Measurements from ENCODE around the gene HOXD13. TPM values are rescaled to one million over a fixed set of nuclear protein-coding genes. Genes with fewer than 3 reads are reported as not detected.

HOXD13 gene
- total and polyA plus RNA-seq, 2 donors (not counting 1 experiment from before 2014, with no cell fraction given): not detected

- no peaks in the 10 kb centered on the region for H3K4me1 ChIP-seq (ENCODE audit: control insufficient read depth, extremely low read depth, insufficient read depth, low read length)
- no peaks in the 10 kb centered on the region for H4K20me1 ChIP-seq (ENCODE audit: control insufficient read depth, extremely low read depth, insufficient read depth, low read length)
- H3K27ac ChIP-seq (ENCODE audit: insufficient read depth, low read length): no peak overlapping the region
- TF ChIP-seq EZH2 (IDR thresholded peaks at IDR 0.05; ENCODE audit: low read length, missing control alignments) (no peak), CTCF (conservative IDR thresholded peaks at IDR 0.05 in 1 of 2, IDR thresholded peaks at IDR 0.05 in 1 of 2; ENCODE audit: low read depth in 1 of 2, low read length in 2 of 2) (no peak)
- no peak overlapping the region for H2AFZ ChIP-seq (ENCODE audit: low read length)
- H3K4me2 ChIP-seq (ENCODE audit: extremely low read depth, insufficient read depth, low read length): no peak overlapping the region
- peaks cover 70% of the 10 kb centered on the region for H3K27me3 ChIP-seq (ENCODE audit: control insufficient read depth, insufficient read depth, low read length)
- H3K9me3 ChIP-seq (ENCODE audit: control insufficient read depth, insufficient read depth, low read depth, low read length): no peaks in the 10 kb centered on the region
- no peak for DNase-seq (ENCODE audit: low read depth in 2 of 2)
- no peak overlapping the region for H3K4me3 ChIP-seq (replicated peaks in 1 of 4; ENCODE audit: control extremely low read depth in 1 of 4, insufficient read depth in 1 of 4, low read depth in 3 of 4, low read length in 4 of 4)
- no peaks in the 10 kb centered on the region for H3K36me3 ChIP-seq (ENCODE audit: control insufficient read depth, insufficient read depth, low read length)
- H3K79me2 ChIP-seq (ENCODE audit: control insufficient read depth, insufficient read depth, low read length): no peaks in the 10 kb centered on the region
- H3K9ac ChIP-seq (ENCODE audit: insufficient read depth, low read length): no peak overlapping the region
These were observed 45.4 kb downstream of the HOXD13 start for GRCh38 chr2:176137906-176138305.

GRCh38 chr2:176138526-176138922 lies 46.0 kb downstream of the HOXD13 start:
- H3K36me3 ChIP-seq (ENCODE audit: control insufficient read depth, insufficient read depth, low read length): no peaks in the 10 kb centered on the region

GRCh38 chr2:176138923-176139660 lies 46.6 kb downstream of the HOXD13 start:
- Histone ChIP-seq H3K27ac (ENCODE audit: insufficient read depth, low read length) (no peak overlapping the region), H3K9ac (ENCODE audit: insufficient read depth, low read length) (no peak overlapping the region), H3K79me2 (ENCODE audit: control insufficient read depth, insufficient read depth, low read length) (no peaks in the 10 kb centered on the region), H3K36me3 (ENCODE audit: control insufficient read depth, insufficient read depth, low read length) (no peaks in the 10 kb centered on the region), H3K27me3 (ENCODE audit: control insufficient read depth, insufficient read depth, low read length) (peaks cover 65% of the 10 kb centered on the region), H3K4me1 (ENCODE audit: control insufficient read depth, extremely low read depth, insufficient read depth, low read length) (no peaks in the 10 kb centered on the region), H3K4me3 (replicated peaks in 1 of 4; ENCODE audit: control extremely low read depth in 1 of 4, insufficient read depth in 1 of 4, low read depth in 3 of 4, low read length in 4 of 4) (no peak overlapping the region), H3K4me2 (ENCODE audit: extremely low read depth, insufficient read depth, low read length) (no peak overlapping the region), H2AFZ (ENCODE audit: low read length) (no peak overlapping the region), H4K20me1 (ENCODE audit: control insufficient read depth, extremely low read depth, insufficient read depth, low read length) (no peaks in the 10 kb centered on the region), H3K9me3 (ENCODE audit: control insufficient read depth, insufficient read depth, low read depth, low read length) (no peaks in the 10 kb centered on the region)
- no peak for TF ChIP-seq CTCF (conservative IDR thresholded peaks at IDR 0.05 in 1 of 2, IDR thresholded peaks at IDR 0.05 in 1 of 2; ENCODE audit: low read depth in 1 of 2, low read length in 2 of 2)
- TF ChIP-seq EZH2 (IDR thresholded peaks at IDR 0.05; ENCODE audit: low read length, missing control alignments): peak; percentile 89
- DNase-seq (ENCODE audit: low read depth in 2 of 2): no peak

More at GRCh38 chr2:176138526-176138922, 46.0 kb downstream of the HOXD13 start:
- Histone ChIP-seq H3K9me3 (ENCODE audit: control insufficient read depth, insufficient read depth, low read depth, low read length) (no peaks in the 10 kb centered on the region), H3K9ac (ENCODE audit: insufficient read depth, low read length) (no peak overlapping the region), H3K4me1 (ENCODE audit: control insufficient read depth, extremely low read depth, insufficient read depth, low read length) (no peaks in the 10 kb centered on the region), H4K20me1 (ENCODE audit: control insufficient read depth, extremely low read depth, insufficient read depth, low read length) (no peaks in the 10 kb centered on the region), H3K79me2 (ENCODE audit: control insufficient read depth, insufficient read depth, low read length) (no peaks in the 10 kb centered on the region), H3K27ac (ENCODE audit: insufficient read depth, low read length) (no peak overlapping the region), H3K4me3 (replicated peaks in 1 of 4; ENCODE audit: control extremely low read depth in 1 of 4, insufficient read depth in 1 of 4, low read depth in 3 of 4, low read length in 4 of 4) (no peak overlapping the region), H2AFZ (ENCODE audit: low read length) (no peak overlapping the region), H3K4me2 (ENCODE audit: extremely low read depth, insufficient read depth, low read length) (no peak overlapping the region), H3K27me3 (ENCODE audit: control insufficient read depth, insufficient read depth, low read length) (peaks cover 64% of the 10 kb centered on the region)
- no peak for DNase-seq (ENCODE audit: low read depth in 2 of 2)
- TF ChIP-seq CTCF (conservative IDR thresholded peaks at IDR 0.05 in 1 of 2, IDR thresholded peaks at IDR 0.05 in 1 of 2; ENCODE audit: low read depth in 1 of 2, low read length in 2 of 2) (no peak), EZH2 (IDR thresholded peaks at IDR 0.05; ENCODE audit: low read length, missing control alignments) (no peak)

All from fibroblast of lung (primary cell).